ENCODE measurements around the gene IDNK.

Gene IDNK

GRCh38 chr9:83633676-83634075, 10.7 kb downstream of the IDNK start:
- no peak for DNase-seq (ENCODE audit: low spot score)

GRCh38 chr9:83636813-83637212, 13.9 kb downstream of the IDNK start:
- DNase-seq (ENCODE audit: low spot score): no peak

- DNase-seq (ENCODE audit: low spot score): no peak
These were observed 14.4 kb downstream of the IDNK start for GRCh38 chr9:83637389-83637788.

- DNase-seq (ENCODE audit: low spot score): no peak
These were observed 16.3 kb downstream of the IDNK start for GRCh38 chr9:83639266-83639665.

- DNase-seq (ENCODE audit: low spot score): no peak
These were observed 19.9 kb downstream of the IDNK start for GRCh38 chr9:83642793-83643192.

GRCh38 chr9:83646500-83647239, 23.7 kb downstream of the IDNK start:
- DNase-seq (ENCODE audit: low spot score): no peak

GRCh38 chr9:83649080-83649479, 26.1 kb downstream of the IDNK start:
- peak; percentile 57 for DNase-seq (ENCODE audit: low spot score)

GRCh38 chr9:83649515-83649914, 26.6 kb downstream of the IDNK start:
- no peak for DNase-seq (ENCODE audit: low spot score)

- DNase-seq (ENCODE audit: low spot score): no peak
These were observed 28.6 kb downstream of the IDNK start for GRCh38 chr9:83651558-83651957.

- DNase-seq (ENCODE audit: low spot score): no peak
These were observed 29.5 kb downstream of the IDNK start for GRCh38 chr9:83652433-83652832.

GRCh38 chr9:83655433-83655832, 32.5 kb downstream of the IDNK start:
- no peak for DNase-seq (ENCODE audit: low spot score)

GRCh38 chr9:83656032-83656680, 33.2 kb downstream of the IDNK start:
- DNase-seq (ENCODE audit: low spot score): no peak

GRCh38 chr9:83656952-83657351, 34.0 kb downstream of the IDNK start:
- no peak for DNase-seq (ENCODE audit: low spot score)

GRCh38 chr9:83662933-83663332, 40.0 kb downstream of the IDNK start:
- DNase-seq (ENCODE audit: low spot score): no peak

GRCh38 chr9:83665580-83666200, 42.7 kb downstream of the IDNK start:
- DNase-seq (ENCODE audit: low spot score): no peak

GRCh38 chr9:83669067-83669466, 46.1 kb downstream of the IDNK start:
- DNase-seq (ENCODE audit: low spot score): no peak

GRCh38 chr9:83670381-83670780, 47.4 kb downstream of the IDNK start:
- DNase-seq (ENCODE audit: low spot score): no peak

- DNase-seq (ENCODE audit: low spot score): no peak
These were observed 48.5 kb downstream of the IDNK start for GRCh38 chr9:83671451-83671850.

- DNase-seq (ENCODE audit: low spot score): no peak
These were observed 52.5 kb downstream of the IDNK start for GRCh38 chr9:83675466-83675865.

GRCh38 chr9:83677596-83677995, 54.7 kb downstream of the IDNK start:
- no peak for DNase-seq (ENCODE audit: low spot score)

GRCh38 chr9:83680233-83680632, 57.3 kb downstream of the IDNK start:
- DNase-seq (ENCODE audit: low spot score): no peak

GRCh38 chr9:83681490-83681889, 58.5 kb downstream of the IDNK start:
- DNase-seq (ENCODE audit: low spot score): no peak

GRCh38 chr9:83688921-83689320, 66.0 kb downstream of the IDNK start:
- DNase-seq (ENCODE audit: low spot score): no peak
